Liver (tissue), 9 donors: Measurements from ENCODE around the gene PLXDC2. TPM values are rescaled to one million over a fixed set of nuclear protein-coding genes. Genes with fewer than 3 reads are reported as not detected.

Source experiments
- DNase-seq: peaks from one replicate; pipeline ENCODE4 v3.0.0-alpha.2; 2017; ENCODE audit warnings: low spot score
- H3K27ac ChIP-seq, 2 donors: one replicate each; pipeline ENCODE4 v1.7.0; 2013; ENCODE audit warnings: inconsistent platforms in 2 of 2, low read length in 2 of 2, control low read depth in 1 of 2, low read depth in 1 of 2, mild to moderate bottlenecking in 1 of 2
- H3K27me3 ChIP-seq, 4 donors: one replicate each; pipeline versions ENCODE4 v1.6.1 to v1.7.0; 2013; ENCODE audit warnings: low read length in 3 of 4, inconsistent platforms in 1 of 4, mild to moderate bottlenecking in 1 of 4, moderate library complexity in 1 of 4; ENCODE audit not compliant: control insufficient read depth in 4 of 4, insufficient read depth in 4 of 4
- H3K36me3 ChIP-seq, 4 donors: one replicate each; pipeline versions ENCODE4 v1.6.1 to v1.7.0; 2013; ENCODE audit warnings: low read length in 3 of 4, mild to moderate bottlenecking in 3 of 4, low read depth in 1 of 4, moderate library complexity in 1 of 4; ENCODE audit not compliant: control insufficient read depth in 4 of 4, insufficient read depth in 3 of 4
- H3K4me1 ChIP-seq, 4 donors: one replicate each; pipeline versions ENCODE4 v1.6.1 to v1.7.0; 2013; ENCODE audit warnings: low read length in 3 of 4, mild to moderate bottlenecking in 3 of 4, moderate library complexity in 1 of 4; ENCODE audit not compliant: control insufficient read depth in 4 of 4, insufficient read depth in 4 of 4
- H3K4me3 ChIP-seq, 3 donors: one replicate each; pipeline versions ENCODE4 v1.6.1 to v1.7.0; 2013; ENCODE audit warnings: low read length in 3 of 3, control low read depth in 1 of 3, low read depth in 1 of 3, mild to moderate bottlenecking in 1 of 3
- H3K9ac ChIP-seq, 2 donors: one replicate each; pipeline ENCODE4 v1.7.0; 2013; ENCODE audit warnings: low read length in 2 of 2, mild to moderate bottlenecking in 2 of 2, moderate library complexity in 2 of 2, control low read depth in 1 of 2, low read depth in 1 of 2
- H3K9me3 ChIP-seq, 4 donors: one replicate each; pipeline versions ENCODE4 v1.6.1 to v1.7.0; 2013; ENCODE audit warnings: low read length in 3 of 4; ENCODE audit not compliant: control insufficient read depth in 4 of 4
- EGR1 ChIP-seq, 2 donors: IDR thresholded peaks; 2 replicates each; pipeline ENCODE4 v1.6.1; 2016 to 2018; ENCODE audit warnings: antibody characterized with exemption in 2 of 2, low read depth in 2 of 2
- FOXA1 ChIP-seq: IDR thresholded peaks from 2 replicates; pipeline ENCODE4 v1.6.1; 2016; ENCODE audit warnings: antibody characterized with exemption
- FOXA2 ChIP-seq: IDR thresholded peaks from 2 replicates; pipeline ENCODE4 v1.6.1; 2016; ENCODE audit warnings: antibody characterized with exemption
- HNF4A ChIP-seq, 2 donors: conservative IDR thresholded peaks; 2 replicates each; pipeline ENCODE4 v1.6.1; 2016; ENCODE audit warnings: antibody characterized with exemption in 2 of 2, mild to moderate bottlenecking in 2 of 2
- HNF4G ChIP-seq: IDR thresholded peaks from 2 replicates; pipeline ENCODE4 v1.6.1; 2016; ENCODE audit warnings: antibody characterized with exemption
- JUND ChIP-seq, 2 donors: IDR thresholded peaks; 2 replicates each; pipeline ENCODE4 v1.6.1; 2016; ENCODE audit warnings: antibody characterized with exemption in 2 of 2
- NR2F2 ChIP-seq: IDR thresholded peaks from 2 replicates; pipeline ENCODE4 v1.6.1; 2016; ENCODE audit warnings: antibody characterized with exemption
- SP1 ChIP-seq: IDR thresholded peaks from 2 replicates; pipeline ENCODE4 v1.6.1; 2018; ENCODE audit warnings: antibody characterized with exemption, mild to moderate bottlenecking
- YY1 ChIP-seq: IDR thresholded peaks from 2 replicates; pipeline ENCODE4 v1.6.1; 2016; ENCODE audit warnings: antibody characterized with exemption, mild to moderate bottlenecking
- WGBS: extraction: QIAGEN DNeasy Blood & Tissue Kit; methylation state at CpG from one replicate; pipeline ENCODE4 v1.1.7; 2013; 5-methylcytosine and 5-hydroxymethylcytosine counted together
- polyA plus RNA-seq, 2 donors: library from polyadenylated mRNA; stranded (reverse) in 1 of 2; unstranded in 1 of 2; fragments of 200-250 nt in 1 of 2; fragments of >200 nt in 1 of 2; fragmentation: Nextera tagmentation in 1 of 2; extraction: Ambion mirVana in 1 of 2; gene quantifications; one replicate each; pipeline versions ENCODE4 v1.2.1 to v1.2.3, GENCODE V29; 2013 to 2015
- total RNA-seq, 2 donors: library from RNA; depleted of rRNA; stranded (reverse); fragments of >200 nt; gene quantifications; one replicate each; pipeline ENCODE4 v1.2.3, GENCODE V29; 2014
- TF ChIP-seq, protein P1 (sequence below): IDR thresholded peaks from 2 replicates; pipeline ENCODE4 v1.6.1; 2016; ENCODE audit warnings: antibody characterized with exemption
- TF ChIP-seq, protein P2 (sequence below): IDR thresholded peaks from 2 replicates; pipeline ENCODE4 v1.6.1; 2016; ENCODE audit warnings: antibody characterized with exemption
- TF ChIP-seq, protein P3 (sequence below): IDR thresholded peaks from 2 replicates; pipeline ENCODE4 v1.6.1; 2016; ENCODE audit warnings: antibody characterized with exemption
- TF ChIP-seq, protein P4 (sequence below): fragments of 150-350 bp; IDR thresholded peaks from 2 replicates; pipeline ENCODE4 v1.5.1; 2017; ENCODE audit warnings: improper control_type of control experiment, low read depth, low read length; ENCODE audit not compliant: missing input control
- donor health status: healthy.
- donor health status: healthy.
- donor health status: healthy.
- donor health status: healthy.
- donor health status: healthy.

PLXDC2 gene
- total and polyA plus RNA-seq, 4 donors = 1.4 to 5.1 (median 2.4) TPM

DNA sequence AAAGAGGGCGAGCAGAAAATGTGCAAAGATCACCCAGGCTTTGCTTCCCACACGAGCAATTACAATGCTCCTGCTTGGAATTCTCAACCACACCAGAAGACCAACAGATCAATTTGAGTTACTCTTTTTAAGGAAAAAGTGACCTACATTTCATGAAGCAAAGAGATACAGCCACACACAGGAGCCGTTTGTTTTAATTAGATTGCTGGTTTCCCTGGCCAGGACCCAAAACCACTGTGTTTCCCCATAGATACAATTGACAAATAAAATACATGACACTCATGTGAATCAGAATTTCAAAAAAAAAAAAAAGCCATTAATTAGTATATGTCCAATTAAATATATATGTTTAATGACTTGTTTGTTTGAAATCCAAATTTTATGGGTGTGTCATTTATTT is 458.3 kb downstream of the PLXDC2 start (continued):
- TF ChIP-seq HNF4A (conservative IDR thresholded peaks at IDR 0.05) = no peak
- TF ChIP-seq, protein P1, sequence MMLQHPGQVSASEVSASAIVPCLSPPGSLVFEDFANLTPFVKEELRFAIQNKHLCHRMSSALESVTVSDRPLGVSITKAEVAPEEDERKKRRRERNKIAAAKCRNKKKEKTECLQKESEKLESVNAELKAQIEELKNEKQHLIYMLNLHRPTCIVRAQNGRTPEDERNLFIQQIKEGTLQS = no peak
- no peak for TF ChIP-seq YY1
- TF ChIP-seq JUND (IDR thresholded peaks at IDR 0.05) = no peak
- no peak for TF ChIP-seq FOXA2
- TF ChIP-seq HNF4G = no peak
- no peak for TF ChIP-seq SP1
- TF ChIP-seq, protein P2, sequence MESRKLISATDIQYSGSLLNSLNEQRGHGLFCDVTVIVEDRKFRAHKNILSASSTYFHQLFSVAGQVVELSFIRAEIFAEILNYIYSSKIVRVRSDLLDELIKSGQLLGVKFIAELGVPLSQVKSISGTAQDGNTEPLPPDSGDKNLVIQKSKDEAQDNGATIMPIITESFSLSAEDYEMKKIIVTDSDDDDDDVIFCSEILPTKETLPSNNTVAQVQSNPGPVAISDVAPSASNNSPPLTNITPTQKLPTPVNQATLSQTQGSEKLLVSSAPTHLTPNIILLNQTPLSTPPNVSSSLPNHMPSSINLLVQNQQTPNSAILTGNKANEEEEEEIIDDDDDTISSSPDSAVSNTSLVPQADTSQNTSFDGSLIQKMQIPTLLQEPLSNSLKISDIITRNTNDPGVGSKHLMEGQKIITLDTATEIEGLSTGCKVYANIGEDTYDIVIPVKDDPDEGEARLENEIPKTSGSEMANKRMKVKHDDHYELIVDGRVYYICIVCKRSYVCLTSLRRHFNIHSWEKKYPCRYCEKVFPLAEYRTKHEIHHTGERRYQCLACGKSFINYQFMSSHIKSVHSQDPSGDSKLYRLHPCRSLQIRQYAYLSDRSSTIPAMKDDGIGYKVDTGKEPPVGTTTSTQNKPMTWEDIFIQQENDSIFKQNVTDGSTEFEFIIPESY = no peak

DNA sequence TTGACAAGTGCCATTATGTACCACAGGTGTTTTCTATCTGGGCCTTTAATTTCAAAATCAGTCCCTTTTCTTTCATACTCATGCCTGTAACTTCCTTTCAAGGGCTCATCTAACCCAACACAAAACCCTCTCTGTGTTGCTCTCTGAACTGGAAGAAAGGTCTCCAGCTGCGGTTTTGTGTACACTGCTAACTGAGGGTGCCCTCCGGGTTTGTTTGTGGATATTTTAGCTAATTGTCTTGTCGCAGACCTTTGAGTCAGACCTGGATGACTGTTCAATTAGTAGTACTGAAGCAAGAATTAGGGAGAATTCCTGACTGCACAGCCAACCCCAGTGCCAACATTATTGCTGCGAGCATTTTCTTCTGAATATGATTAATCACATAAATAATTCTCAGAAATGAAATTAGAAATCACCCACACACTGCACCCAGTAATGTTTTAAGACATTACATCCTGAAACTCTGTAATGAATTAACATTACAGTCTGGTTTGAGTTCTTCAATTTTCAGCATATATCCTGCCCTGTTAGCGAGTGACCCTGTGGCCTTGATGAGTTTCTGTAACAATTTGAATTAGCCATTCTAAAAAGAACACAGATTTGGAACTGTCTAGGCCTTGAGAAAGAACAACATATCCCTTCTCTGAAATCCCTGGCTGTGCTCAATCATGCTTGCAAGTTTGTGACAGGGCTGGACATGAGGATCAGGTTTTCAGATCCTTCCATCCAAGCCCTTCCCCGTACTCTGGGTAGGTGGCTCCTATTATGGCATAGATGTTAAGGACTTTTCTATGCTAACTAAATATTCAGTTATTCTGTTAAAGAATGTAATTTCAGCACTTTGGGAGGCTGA is 460.1 kb downstream of the PLXDC2 start:
- no peaks in the 10 kb centered on the region for H3K4me1 ChIP-seq
- H3K9ac ChIP-seq = no peak overlapping the region
- DNase-seq = no peak
- no peak for TF ChIP-seq NR2F2
- TF ChIP-seq, protein P3, sequence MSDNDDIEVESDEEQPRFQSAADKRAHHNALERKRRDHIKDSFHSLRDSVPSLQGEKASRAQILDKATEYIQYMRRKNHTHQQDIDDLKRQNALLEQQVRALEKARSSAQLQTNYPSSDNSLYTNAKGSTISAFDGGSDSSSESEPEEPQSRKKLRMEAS = no peak
- no peak overlapping the region for H3K4me3 ChIP-seq
- H3K27me3 ChIP-seq = no peaks in the 10 kb centered on the region
- H3K9me3 ChIP-seq = no peaks in the 10 kb centered on the region
- no peaks in the 10 kb centered on the region for H3K36me3 ChIP-seq
- H3K27ac ChIP-seq = no peak overlapping the region
- WGBS = 65% methylated on average over 6 of the region's 6 CpGs

DNA sequence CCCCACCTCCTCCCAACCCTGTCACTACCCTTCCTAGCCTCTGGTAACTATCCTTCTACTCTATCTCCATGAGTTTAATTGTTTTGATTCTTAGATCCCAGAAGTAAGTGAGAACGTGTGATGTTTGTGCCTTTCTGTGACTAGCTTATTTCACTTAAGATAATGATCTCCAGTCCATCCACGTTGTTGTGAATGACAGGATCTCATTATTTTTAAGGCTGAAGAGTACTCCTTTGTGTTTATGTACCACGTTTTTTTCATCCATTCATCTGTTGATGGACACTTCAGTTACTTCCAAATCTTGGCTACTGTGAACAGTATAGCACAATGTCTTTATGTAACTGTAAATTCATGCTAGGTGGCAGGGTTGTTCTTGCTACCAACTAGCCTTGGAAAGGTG is 461.6 kb downstream of the PLXDC2 start:
- no peak overlapping the region for H3K27ac ChIP-seq
- no peaks in the 10 kb centered on the region for H3K36me3 ChIP-seq
- TF ChIP-seq, protein P4, sequence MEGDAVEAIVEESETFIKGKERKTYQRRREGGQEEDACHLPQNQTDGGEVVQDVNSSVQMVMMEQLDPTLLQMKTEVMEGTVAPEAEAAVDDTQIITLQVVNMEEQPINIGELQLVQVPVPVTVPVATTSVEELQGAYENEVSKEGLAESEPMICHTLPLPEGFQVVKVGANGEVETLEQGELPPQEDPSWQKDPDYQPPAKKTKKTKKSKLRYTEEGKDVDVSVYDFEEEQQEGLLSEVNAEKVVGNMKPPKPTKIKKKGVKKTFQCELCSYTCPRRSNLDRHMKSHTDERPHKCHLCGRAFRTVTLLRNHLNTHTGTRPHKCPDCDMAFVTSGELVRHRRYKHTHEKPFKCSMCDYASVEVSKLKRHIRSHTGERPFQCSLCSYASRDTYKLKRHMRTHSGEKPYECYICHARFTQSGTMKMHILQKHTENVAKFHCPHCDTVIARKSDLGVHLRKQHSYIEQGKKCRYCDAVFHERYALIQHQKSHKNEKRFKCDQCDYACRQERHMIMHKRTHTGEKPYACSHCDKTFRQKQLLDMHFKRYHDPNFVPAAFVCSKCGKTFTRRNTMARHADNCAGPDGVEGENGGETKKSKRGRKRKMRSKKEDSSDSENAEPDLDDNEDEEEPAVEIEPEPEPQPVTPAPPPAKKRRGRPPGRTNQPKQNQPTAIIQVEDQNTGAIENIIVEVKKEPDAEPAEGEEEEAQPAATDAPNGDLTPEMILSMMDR = no peak
- TF ChIP-seq, protein P3 = no peak
- TF ChIP-seq EGR1 (IDR thresholded peaks at IDR 0.05; ENCODE audit: low read depth in 2 of 2) (no peak), FOXA1 (no peak)
- H3K27me3 ChIP-seq = no peaks in the 10 kb centered on the region
- H3K9me3 ChIP-seq = no peaks in the 10 kb centered on the region
- WGBS = 57% methylated on average over 3 of the region's 3 CpGs
- no peak overlapping the region for H3K9ac ChIP-seq
- H3K4me3 ChIP-seq = no peak overlapping the region
- no peaks in the 10 kb centered on the region for H3K4me1 ChIP-seq
- DNase-seq = no peak
